Activated gamma-delta T cell treated with Interleukin-2 at 50 U/mL for 16 hours (primary cell): ENCODE data around the gene MAP7.
"Not testable (repeated sequence)": the region's sequence is repeated elsewhere in the genome, so short reads cannot be mapped to it uniquely, and the experiment has no call there.

Source experiments
- DNase-seq: peaks from one replicate; pipeline ENCODE4 v3.0.0-alpha.2; 2020

Gene MAP7

GRCh38 chr6:136411453-136412354 lies 138.5 kb downstream of the MAP7 start:
- no peak for DNase-seq

- no peak for DNase-seq
Measured at GRCh38 chr6:136411025-136411325, 139.2 kb downstream of the MAP7 start.

GRCh38 chr6:136410201-136411024 lies 139.8 kb downstream of the MAP7 start:
- DNase-seq = no peak

- no peak for DNase-seq
Measured at GRCh38 chr6:136409597-136409996, 140.6 kb downstream of the MAP7 start.

GRCh38 chr6:136408204-136408603 lies 142.0 kb downstream of the MAP7 start:
- DNase-seq = no peak

- no peak for DNase-seq
Measured at GRCh38 chr6:136405420-136406029, 144.7 kb downstream of the MAP7 start.

GRCh38 chr6:136404627-136405419 lies 145.4 kb downstream of the MAP7 start:
- no peak for DNase-seq

GRCh38 chr6:136404007-136404406 lies 146.2 kb downstream of the MAP7 start:
- no peak for DNase-seq

- no peak for DNase-seq
Measured at GRCh38 chr6:136403110-136403980, 146.9 kb downstream of the MAP7 start.

- DNase-seq = no peak
Measured at GRCh38 chr6:136401749-136402148, 148.5 kb downstream of the MAP7 start.

- not testable (repeated sequence) for DNase-seq
Measured at GRCh38 chr6:136401236-136401635, 149.0 kb downstream of the MAP7 start.

- DNase-seq = no peak
Measured at GRCh38 chr6:136398453-136398852, 151.8 kb downstream of the MAP7 start.

- no peak for DNase-seq
Measured at GRCh38 chr6:136396908-136397307, 153.3 kb downstream of the MAP7 start.

- not testable (repeated sequence) for DNase-seq
Measured at GRCh38 chr6:136390959-136391358, 159.3 kb downstream of the MAP7 start.

GRCh38 chr6:136387316-136387715 lies 162.9 kb downstream of the MAP7 start:
- DNase-seq = no peak

- no peak for DNase-seq
Measured at GRCh38 chr6:136383268-136383937, 166.8 kb downstream of the MAP7 start.

- no peak for DNase-seq
Measured at GRCh38 chr6:136382676-136383252, 167.5 kb downstream of the MAP7 start.

- DNase-seq = no peak
Measured at GRCh38 chr6:136378888-136379287, 171.3 kb downstream of the MAP7 start.

GRCh38 chr6:136375836-136376235 lies 174.4 kb downstream of the MAP7 start:
- DNase-seq = not testable (repeated sequence)

GRCh38 chr6:136371959-136372358 lies 178.3 kb downstream of the MAP7 start:
- no peak for DNase-seq
